Adrenal gland (tissue), 5 donors: ENCODE measurements around the gene ACAP3.

Experiments
- CTCF ChIP-seq, 6 experiments: fragments of 450-650 bp in 4 of 6; fragments of 200-600 bp in 2 of 6; sonication (generic) in 1 of 6; IDR thresholded peaks; 1 replicate in 5 of 6; 2 replicates in 1 of 6; pipeline versions ENCODE4 v1.5.1 to v1.8.0; 2016 to 2021; ENCODE audit warnings: antibody characterized with exemption in 6 of 6, mild to moderate bottlenecking in 2 of 6, moderate library complexity in 1 of 6
- POLR2A ChIP-seq, 2 donors: fragments of 450-650 bp; IDR thresholded peaks; one replicate each; pipeline ENCODE4 v1.6.1; 2017; ENCODE audit warnings: antibody characterized with exemption in 2 of 2, mild to moderate bottlenecking in 2 of 2, moderate library complexity in 1 of 2
- donor health status: DM: no; HTN: no; CAD: no.

GRCh38 chr1:1262758-1263157, 45.0 kb downstream of the ACAP3 start:
- TF ChIP-seq CTCF (IDR thresholded peaks at IDR 0.05) (no peak), POLR2A (IDR thresholded peaks at IDR 0.05) (no peak)
